Measurements from ENCODE around the gene NKX2-1. TPM values are rescaled to one million over a fixed set of nuclear protein-coding genes. Genes with fewer than 3 reads are reported as not detected.

Gene NKX2-1
- total and polyA plus RNA-seq, 2 donors from 2014 or later, result not detected

- DNase-seq (peak in 1 of 5 donors; percentile 9), FAIRE-seq (no peak)
- no peaks in the 10 kb centered on the region for H3K36me3 ChIP-seq (ENCODE audit: control insufficient read depth in 2 of 3, insufficient read depth in 3 of 3, low read length in 3 of 3)
- H3K27ac ChIP-seq (ENCODE audit: low read depth in 2 of 2, low read length in 2 of 2), result no peak overlapping the region
- TF ChIP-seq CTCF (IDR thresholded peaks at IDR 0.05; ENCODE audit: borderline replicate concordance, extremely low read depth, insufficient read depth), result no peak
- no peaks in the 10 kb centered on the region for H3K9me3 ChIP-seq (ENCODE audit: control insufficient read depth in 2 of 3, insufficient read depth in 1 of 3, low read length in 3 of 3)
- peaks cover 80% of the 10 kb centered on the region for H3K27me3 ChIP-seq (ENCODE audit: control insufficient read depth, insufficient read depth, low read length)
- intact Hi-C loops (cut with DNase I), result no loop called here
- H3K4me1 ChIP-seq (ENCODE audit: control insufficient read depth in 2 of 3, insufficient read depth in 2 of 3, low read depth in 1 of 3, low read length in 3 of 3), result no peaks in the 10 kb centered on the region
- no peak overlapping the region for H3K9ac ChIP-seq (ENCODE audit: low read length in 3 of 3)
- no peak overlapping the region for H3K4me3 ChIP-seq (ENCODE audit: low read length in 3 of 3)
These were observed 7.9 kb downstream of the NKX2-1 start for GRCh38 chr14:36511981-36512584.

GRCh38 chr14:36510874-36511273 lies 9.2 kb downstream of the NKX2-1 start:
- no peak for FAIRE-seq
- intact Hi-C loops (cut with DNase I), result no loop called here
- Histone ChIP-seq H3K4me1 (ENCODE audit: control insufficient read depth in 2 of 3, insufficient read depth in 2 of 3, low read depth in 1 of 3, low read length in 3 of 3) (no peaks in the 10 kb centered on the region), H3K36me3 (ENCODE audit: control insufficient read depth in 2 of 3, insufficient read depth in 3 of 3, low read length in 3 of 3) (no peaks in the 10 kb centered on the region), H3K27ac (ENCODE audit: low read depth in 2 of 2, low read length in 2 of 2) (no peak overlapping the region), H3K9ac (ENCODE audit: low read length in 3 of 3) (no peak overlapping the region), H3K9me3 (ENCODE audit: control insufficient read depth in 2 of 3, insufficient read depth in 1 of 3, low read length in 3 of 3) (no peaks in the 10 kb centered on the region), H3K4me3 (ENCODE audit: low read length in 3 of 3) (no peak overlapping the region), H3K27me3 (ENCODE audit: control insufficient read depth, insufficient read depth, low read length) (peaks cover 83% of the 10 kb centered on the region)
- no peak for TF ChIP-seq CTCF (IDR thresholded peaks at IDR 0.05; ENCODE audit: borderline replicate concordance, extremely low read depth, insufficient read depth)
- peak in 1 of 5 donors; percentile 6 for DNase-seq

- Histone ChIP-seq H3K27me3 (ENCODE audit: control insufficient read depth, insufficient read depth, low read length) (peaks cover 76% of the 10 kb centered on the region), H3K27ac (ENCODE audit: low read depth in 2 of 2, low read length in 2 of 2) (no peak overlapping the region), H3K9ac (ENCODE audit: low read length in 3 of 3) (no peak overlapping the region), H3K4me3 (ENCODE audit: low read length in 3 of 3) (no peak overlapping the region), H3K4me1 (ENCODE audit: control insufficient read depth in 2 of 3, insufficient read depth in 2 of 3, low read depth in 1 of 3, low read length in 3 of 3) (no peaks in the 10 kb centered on the region), H3K36me3 (ENCODE audit: control insufficient read depth in 2 of 3, insufficient read depth in 3 of 3, low read length in 3 of 3) (no peaks in the 10 kb centered on the region), H3K9me3 (ENCODE audit: control insufficient read depth in 2 of 3, insufficient read depth in 1 of 3, low read length in 3 of 3) (no peaks in the 10 kb centered on the region)
- DNase-seq (peak in 2 of 5 donors; percentile 41 to 65), FAIRE-seq (no peak)
- intact Hi-C loops (cut with DNase I), result no loop called here
- no peak for TF ChIP-seq CTCF (IDR thresholded peaks at IDR 0.05; ENCODE audit: borderline replicate concordance, extremely low read depth, insufficient read depth)
These were observed 9.8 kb downstream of the NKX2-1 start for GRCh38 chr14:36510078-36510799.

Data from kidney (tissue), 14 donors.